Calu3 (cell line): ENCODE data around the gene GRIP1. TPM values are rescaled to one million over a fixed set of nuclear protein-coding genes. Genes with fewer than 3 reads are reported as not detected.

ENCODE experiments used
- BruUV-seq: library from RNA; stranded (reverse); fragments of 400-500 nt; replicated peaks from 2 replicates; lab custom pipeline; 2021; lab: Mats Ljungman, UMichigan
- CTCF ChIA-PET: fragments of 300-600 bp; sonication (Branson Sonifier 250); formaldehyde crosslinking; loops from one replicate; lab custom pipeline; 2022; ENCODE audit warnings: antibody characterized with exemption; lab: Charles Lee
- DNase-seq: peaks from one replicate; pipeline ENCODE4 v3.0.0; 2022
- H3K27ac Mint-ChIP-seq: one replicate; pipeline ENCODE4 v1.8.0; 2022; ENCODE audit warnings: mixed read lengths; ENCODE audit not compliant: unreplicated experiment
- H3K27me3 Mint-ChIP-seq: one replicate; pipeline ENCODE4 v1.8.0; 2022; ENCODE audit warnings: mixed read lengths; ENCODE audit not compliant: unreplicated experiment
- H3K36me3 Mint-ChIP-seq: one replicate; pipeline ENCODE4 v1.8.0; 2022; ENCODE audit warnings: mild to moderate bottlenecking, moderate library complexity, mixed read lengths; ENCODE audit not compliant: insufficient read depth, unreplicated experiment
- H3K4me1 Mint-ChIP-seq: one replicate; pipeline ENCODE4 v1.8.0; 2022; ENCODE audit warnings: mild to moderate bottlenecking, low read depth, mixed read lengths; ENCODE audit not compliant: unreplicated experiment
- H3K4me3 Mint-ChIP-seq: one replicate; pipeline ENCODE4 v1.8.0; 2022; ENCODE audit warnings: mild to moderate bottlenecking, low read depth, moderate library complexity, mixed read lengths; ENCODE audit not compliant: unreplicated experiment
- H3K9me3 Mint-ChIP-seq: one replicate; pipeline ENCODE4 v1.8.0; 2022; ENCODE audit warnings: low read depth, mixed read lengths; ENCODE audit not compliant: unreplicated experiment
- intact Hi-C: fragments of 100-400 bp; cut with micrococcal nuclease; formaldehyde crosslinking; loops from one replicate; pipeline ENCODE4 v1.10.0; 2022; ENCODE audit not compliant: unreplicated experiment
- total RNA-seq: library from RNA; stranded (reverse); gene quantifications from 2 replicates; pipeline ENCODE4 v1.2.3, GENCODE V29; 2022
- TF ChIP-seq, protein P1 (sequence below): fragments of 200-600 bp; IDR thresholded peaks from one replicate; pipeline ENCODE4 v1.8.0; 2022; ENCODE audit warnings: antibody characterized with exemption; ENCODE audit not compliant: unreplicated experiment

The GRIP1 gene
- total RNA-seq, 1 experiment from 2014 or later, result 47.4 TPM

DNA sequence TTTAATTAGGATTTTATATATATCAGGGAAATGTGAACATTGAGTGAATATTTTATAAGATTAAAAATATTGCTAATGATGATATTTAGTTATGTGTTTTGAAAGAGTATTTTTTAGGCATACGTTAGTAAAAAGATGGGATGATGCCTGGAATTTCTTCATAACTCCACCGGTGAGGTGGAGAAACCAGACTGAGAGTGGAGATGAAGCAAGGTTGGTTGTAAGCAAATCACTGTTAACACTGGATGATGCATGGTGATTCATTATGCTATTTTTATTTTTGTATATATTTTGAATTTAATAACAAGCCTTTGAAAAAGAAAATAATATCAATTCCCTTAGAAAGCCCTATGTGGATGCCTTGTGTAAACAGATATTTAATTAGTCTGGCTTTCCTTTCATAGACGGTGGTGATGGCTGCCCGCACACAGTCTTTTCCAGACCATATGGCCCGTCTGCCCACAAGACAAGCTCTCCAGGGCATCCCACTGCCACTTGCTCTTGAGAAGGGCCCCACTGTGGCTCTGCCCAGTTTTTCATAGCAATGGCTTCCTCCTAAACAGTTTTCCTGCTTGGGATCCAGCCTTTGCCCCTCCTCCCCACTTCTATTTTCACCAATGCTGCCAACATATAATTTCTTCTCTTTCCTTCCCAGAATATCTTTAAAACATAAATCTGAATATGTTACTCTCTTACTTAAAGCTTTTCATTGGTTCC is 281.1 kb downstream of the GRIP1 start:
- TF ChIP-seq, protein P1, sequence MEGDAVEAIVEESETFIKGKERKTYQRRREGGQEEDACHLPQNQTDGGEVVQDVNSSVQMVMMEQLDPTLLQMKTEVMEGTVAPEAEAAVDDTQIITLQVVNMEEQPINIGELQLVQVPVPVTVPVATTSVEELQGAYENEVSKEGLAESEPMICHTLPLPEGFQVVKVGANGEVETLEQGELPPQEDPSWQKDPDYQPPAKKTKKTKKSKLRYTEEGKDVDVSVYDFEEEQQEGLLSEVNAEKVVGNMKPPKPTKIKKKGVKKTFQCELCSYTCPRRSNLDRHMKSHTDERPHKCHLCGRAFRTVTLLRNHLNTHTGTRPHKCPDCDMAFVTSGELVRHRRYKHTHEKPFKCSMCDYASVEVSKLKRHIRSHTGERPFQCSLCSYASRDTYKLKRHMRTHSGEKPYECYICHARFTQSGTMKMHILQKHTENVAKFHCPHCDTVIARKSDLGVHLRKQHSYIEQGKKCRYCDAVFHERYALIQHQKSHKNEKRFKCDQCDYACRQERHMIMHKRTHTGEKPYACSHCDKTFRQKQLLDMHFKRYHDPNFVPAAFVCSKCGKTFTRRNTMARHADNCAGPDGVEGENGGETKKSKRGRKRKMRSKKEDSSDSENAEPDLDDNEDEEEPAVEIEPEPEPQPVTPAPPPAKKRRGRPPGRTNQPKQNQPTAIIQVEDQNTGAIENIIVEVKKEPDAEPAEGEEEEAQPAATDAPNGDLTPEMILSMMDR, result no peak
- H3K9me3 Mint-ChIP-seq, result no peaks in the 10 kb centered on the region
- DNase-seq, result no peak
- no peak overlapping the region for H3K4me3 Mint-ChIP-seq
- no peak overlapping the region for H3K27ac Mint-ChIP-seq
- no TSS peak for BruUV-seq
- H3K27me3 Mint-ChIP-seq, result no peaks in the 10 kb centered on the region
- no peaks in the 10 kb centered on the region for H3K4me1 Mint-ChIP-seq
- CTCF ChIA-PET, result interaction anchor here (0.6 to 1.4 kb wide), 2 partner anchors 11 to 412 kb away, joined by 3 to 5 read pairs; no protein-coding TSS in a partner anchor
- no peaks in the 10 kb centered on the region for H3K36me3 Mint-ChIP-seq
- intact Hi-C loops, result no loop called here

DNA sequence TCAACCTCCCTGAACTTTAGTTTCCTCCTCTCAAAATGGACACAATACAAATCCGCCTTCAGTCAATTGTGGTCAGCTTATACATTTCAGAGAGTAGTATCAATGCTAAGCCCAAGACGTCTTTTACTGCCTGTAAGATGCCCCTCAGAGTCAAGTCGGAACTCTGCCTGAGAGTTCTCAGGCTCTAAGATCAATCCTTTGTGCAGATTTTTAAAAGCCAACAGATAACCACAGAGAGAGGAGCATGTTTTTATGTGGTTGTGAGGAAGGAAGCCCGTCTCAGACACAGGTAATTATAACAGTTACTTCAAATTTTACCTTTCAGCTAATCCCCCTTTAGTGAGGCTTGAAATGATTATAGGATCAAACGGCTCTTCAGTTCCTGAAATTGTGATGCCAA is 285.0 kb downstream of the GRIP1 start:
- Mint-ChIP-seq H3K27ac (no peak overlapping the region), H3K9me3 (no peaks in the 10 kb centered on the region), H3K4me3 (no peak overlapping the region), H3K4me1 (no peaks in the 10 kb centered on the region), H3K36me3 (no peaks in the 10 kb centered on the region), H3K27me3 (no peaks in the 10 kb centered on the region)
- DNase-seq, result no peak
- CTCF ChIA-PET, result interaction anchor here (0.5 kb wide), 1 partner anchor 375 kb away, joined by 3 read pairs; no protein-coding TSS in a partner anchor
- no TSS peak for BruUV-seq
- TF ChIP-seq, protein P1, result no peak
- intact Hi-C loops, result no loop called here

DNA sequence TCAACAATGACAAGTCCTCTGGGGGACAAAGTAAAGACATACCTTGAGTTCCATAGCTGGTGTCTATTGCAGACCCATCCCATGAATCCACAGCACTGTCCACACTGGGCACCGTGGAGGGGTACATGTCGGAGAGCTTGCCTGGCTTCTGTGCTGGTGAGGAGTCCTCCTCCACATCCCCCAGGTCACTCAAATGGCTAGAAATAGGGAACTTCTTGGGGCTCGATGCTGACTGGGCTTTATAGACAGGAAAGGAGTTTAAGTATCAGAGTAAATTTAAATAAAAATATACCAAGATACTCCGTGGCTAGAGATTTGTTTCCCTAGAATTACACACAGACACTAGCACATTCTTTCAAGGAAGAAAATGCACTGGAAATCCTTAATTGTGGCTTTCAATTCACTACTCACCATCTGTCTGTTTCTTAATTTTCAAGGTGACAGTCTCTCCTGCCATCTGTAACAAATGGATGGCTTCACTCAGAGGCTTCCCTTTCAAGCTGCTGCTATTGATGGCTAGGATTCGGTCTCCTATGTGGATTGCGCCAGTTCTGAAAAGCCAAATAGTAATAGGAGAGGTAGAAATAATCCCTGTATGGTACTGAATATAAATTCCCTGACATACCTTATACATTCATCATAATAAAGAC is 286.5 kb downstream of the GRIP1 start:
- Mint-ChIP-seq H3K27ac (no peak overlapping the region), H3K27me3 (no peaks in the 10 kb centered on the region), H3K4me3 (no peak overlapping the region), H3K4me1 (no peaks in the 10 kb centered on the region), H3K36me3 (no peaks in the 10 kb centered on the region), H3K9me3 (no peaks in the 10 kb centered on the region)
- no TSS peak for BruUV-seq
- intact Hi-C loops, result no loop called here
- CTCF ChIA-PET, result no interaction called here
- DNase-seq, result no peak
- TF ChIP-seq, protein P1, result no peak

DNA sequence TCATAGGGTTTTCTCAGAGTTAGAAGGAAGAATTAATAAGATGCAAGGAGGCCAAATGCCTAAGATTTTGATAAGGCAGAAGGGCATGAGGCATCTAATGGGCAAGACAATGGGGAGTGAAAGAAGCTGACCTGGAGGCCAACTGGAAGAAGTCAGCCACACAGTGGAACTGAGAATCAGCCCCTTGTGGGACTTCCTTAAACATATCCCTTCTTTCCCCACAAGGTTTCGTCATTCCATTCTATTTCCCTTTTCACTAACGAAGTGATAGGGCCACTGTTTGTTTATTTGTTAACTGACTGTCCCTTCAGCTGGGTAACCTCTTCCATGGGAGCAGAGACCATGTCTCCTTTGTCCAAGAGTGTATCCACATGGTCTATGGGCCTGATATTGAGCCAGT is 290.4 kb downstream of the GRIP1 start:
- H3K9me3 Mint-ChIP-seq, result no peaks in the 10 kb centered on the region
- CTCF ChIA-PET, result no interaction called here
- H3K36me3 Mint-ChIP-seq, result no peaks in the 10 kb centered on the region
- no peak overlapping the region for H3K27ac Mint-ChIP-seq
- no TSS peak for BruUV-seq
- TF ChIP-seq, protein P1, result no peak
- no peak overlapping the region for H3K4me3 Mint-ChIP-seq
- H3K27me3 Mint-ChIP-seq, result no peaks in the 10 kb centered on the region
- no peaks in the 10 kb centered on the region for H3K4me1 Mint-ChIP-seq
- intact Hi-C loops, result no loop called here
- DNase-seq, result no peak
